SKM-1 treated with dmso at 0.1 percent for 144 hours (cell line): ENCODE results near the gene MBTPS1.

Experiments
- DNase-seq: peaks from one replicate; lab custom pipeline; 2025; ENCODE audit not compliant: unreplicated experiment; lab: John Stamatoyannopoulos, UW

Gene MBTPS1

GRCh38 chr16:84116720-84117493, at the start of gene MBTPS1:
Gene MBTPS1, minus strand, starts transcription at chr16:84116942. Its CDS starts 15,159 bp downstream, at chr16:84101783.
- peak; percentile 96 for DNase-seq

GRCh38 chr16:84165746-84166145, 49.0 kb upstream of the MBTPS1 start:
- no peak for DNase-seq

GRCh38 chr16:84161801-84162200, 45.1 kb upstream of the MBTPS1 start:
- no peak for DNase-seq

- DNase-seq: no peak
These were observed 44.3 kb upstream of the MBTPS1 start for GRCh38 chr16:84161037-84161436.

- no peak for DNase-seq
These were observed 43.1 kb upstream of the MBTPS1 start for GRCh38 chr16:84159800-84160199.

- DNase-seq: no peak
These were observed 42.3 kb upstream of the MBTPS1 start for GRCh38 chr16:84159007-84159406.

GRCh38 chr16:84156342-84156784, 39.6 kb upstream of the MBTPS1 start:
- no peak for DNase-seq

GRCh38 chr16:84155771-84156170, 39.0 kb upstream of the MBTPS1 start:
- no peak for DNase-seq

- DNase-seq: no peak
These were observed 38.5 kb upstream of the MBTPS1 start for GRCh38 chr16:84155226-84155625.

- DNase-seq: no peak
These were observed 37.0 kb upstream of the MBTPS1 start for GRCh38 chr16:84153660-84154214.

- DNase-seq: no peak
These were observed 34.2 kb upstream of the MBTPS1 start for GRCh38 chr16:84150926-84151325.

- peak; percentile 67 for DNase-seq
These were observed 28.3 kb upstream of the MBTPS1 start, which contains the start of the genes DNAAF1 and HSDL1 for GRCh38 chr16:84144859-84145639. Gene DNAAF1, plus strand, starts transcription at chr16:84145308. Its CDS starts 133 bp downstream, at chr16:84145441. Gene HSDL1, minus strand, starts transcription at chr16:84145177. Its CDS starts 13,856 bp downstream, at chr16:84131321.

GRCh38 chr16:84144209-84144858, 27.6 kb upstream of the MBTPS1 start:
- no peak for DNase-seq

GRCh38 chr16:84143784-84144199, 27.1 kb upstream of the MBTPS1 start:
- no peak for DNase-seq

- DNase-seq: no peak
These were observed 26.3 kb upstream of the MBTPS1 start for GRCh38 chr16:84143081-84143480.

- no peak for DNase-seq
These were observed 24.5 kb upstream of the MBTPS1 start for GRCh38 chr16:84141143-84141670.

- no peak for DNase-seq
These were observed 23.0 kb upstream of the MBTPS1 start for GRCh38 chr16:84139628-84140258.

- DNase-seq: no peak
These were observed 22.3 kb upstream of the MBTPS1 start for GRCh38 chr16:84138824-84139627.

- no peak for DNase-seq
These were observed 21.7 kb upstream of the MBTPS1 start for GRCh38 chr16:84138500-84138823.
